Thyroid gland (tissue), 4 donors: ENCODE measurements around the gene UPK3A. TPM values are rescaled to one million over a fixed set of nuclear protein-coding genes. Genes with fewer than 3 reads are reported as not detected.

Source experiments
- DNase-seq, 2 donors: peaks; one replicate each; pipeline ENCODE4 v3.0.0-alpha.2; 2019
- H3K27ac ChIP-seq, 3 donors: fragments of 200-600 bp; sonication (generic); 1 replicate in 2 of 3; 2 replicates in 1 of 3; pipeline ENCODE4 v1.5.1; 2016 to 2019; ENCODE audit warnings: mild to moderate bottlenecking in 1 of 3, moderate library complexity in 1 of 3
- H3K27me3 ChIP-seq: fragments of 200-600 bp; sonication (generic); one replicate; pipeline ENCODE4 v1.5.1; 2019
- H3K36me3 ChIP-seq, 2 donors: fragments of 200-600 bp; sonication (generic); one replicate each; pipeline ENCODE4 v1.5.1; 2016 to 2019
- H3K4me1 ChIP-seq, 2 donors: fragments of 200-600 bp; sonication (generic); one replicate each; pipeline ENCODE4 v1.5.1; 2017 to 2019
- H3K4me3 ChIP-seq, 3 donors: fragments of 200-600 bp; sonication (generic); replicated peaks in 1 of 3; 1 replicate in 2 of 3; 2 replicates in 1 of 3; pipeline ENCODE4 v1.5.1; 2016; ENCODE audit warnings: mild to moderate bottlenecking in 1 of 3
- H3K9me3 ChIP-seq: fragments of 200-600 bp; sonication (generic); one replicate; pipeline ENCODE4 v1.5.1; 2017
- CTCF ChIP-seq, 6 experiments: fragments of 200-600 bp in 3 of 6; fragments of 450-650 bp in 3 of 6; sonication (generic) in 3 of 6; IDR thresholded peaks; one replicate each; pipeline ENCODE4 v1.5.1; 2016 to 2019; ENCODE audit warnings: antibody characterized with exemption in 6 of 6, mild to moderate bottlenecking in 2 of 6, inconsistent platforms in 1 of 6, moderate library complexity in 1 of 6
- POLR2A ChIP-seq, 2 donors: fragments of 450-650 bp; IDR thresholded peaks; one replicate each; pipeline ENCODE4 v1.6.1; 2017; ENCODE audit warnings: antibody characterized with exemption in 2 of 2, mild to moderate bottlenecking in 2 of 2, moderate library complexity in 1 of 2
- WGBS, 2 donors: methylation state at CpG; one replicate each; pipeline ENCODE4 v1.1.5; 2017; 5-methylcytosine and 5-hydroxymethylcytosine counted together
- intact Hi-C: fragments of 100-400 bp; cut with DNase I; formaldehyde crosslinking; loops from one replicate; pipeline ENCODE4 v1.15.1; 2023
- total RNA-seq, 4 donors: library from RNA; depleted of rRNA; stranded (reverse); fragments of >200 nt; gene quantifications; one replicate each; pipeline ENCODE4 v1.2.3, GENCODE V29; 2016

The UPK3A gene
- 1 to 10 TPM in 3 of 4 donors, not detected in 1; 2.1 to 3.9 (median 2.6) TPM for total RNA-seq

GRCh38 chr22:45284705-45285262 lies at the start of gene UPK3A:
UPK3A (plus strand) TSS chr22:45284949; CDS start chr22:45285014, 65 bp downstream.
- TF ChIP-seq CTCF (IDR thresholded peaks at IDR 0.05), result peak in 1 of 6 experiments; percentile 19
- TF ChIP-seq POLR2A (IDR thresholded peaks at IDR 0.05), result peak; percentile 21 to 96
- H3K9me3 ChIP-seq, result no peaks in the 10 kb centered on the region
- DNase-seq, result peak; percentile 92
- H3K4me1 ChIP-seq, result peaks cover 23 to 41% of the 10 kb centered on the region in 2 donors
- peak within 1 kb of the TSS in 2 of 3 donors; percentile 29 to 51 for H3K27ac ChIP-seq
- no peaks in the 10 kb centered on the region for H3K36me3 ChIP-seq
- H3K27me3 ChIP-seq, result no peaks in the 10 kb centered on the region
- 8 to 10% methylated on average over 7 to 34 of the region's 46 CpGs for WGBS, 2 donors
- H3K4me3 ChIP-seq, result peak within 1 kb of the TSS in 1 of 3 donors; percentile 19
- intact Hi-C loops, result no loop called here

GRCh38 chr22:45235101-45235777 lies 49.5 kb upstream of the UPK3A start:
- no peaks in the 10 kb centered on the region for H3K27me3 ChIP-seq
- DNase-seq, result no peak
- H3K36me3 ChIP-seq, result no peaks in the 10 kb centered on the region
- H3K27ac ChIP-seq, result no peak overlapping the region
- no peaks in the 10 kb centered on the region for H3K9me3 ChIP-seq
- intact Hi-C loops, result no loop called here
- 80 to 89% methylated on average over 19 to 21 of the region's 23 CpGs for WGBS, 2 donors
- no peak for TF ChIP-seq POLR2A (IDR thresholded peaks at IDR 0.05)
- no peak for TF ChIP-seq CTCF (IDR thresholded peaks at IDR 0.05)
- peaks cover 7 to 16% of the 10 kb centered on the region in 2 donors for H3K4me1 ChIP-seq
- no peak overlapping the region for H3K4me3 ChIP-seq

GRCh38 chr22:45235851-45236342 lies 48.9 kb upstream of the UPK3A start:
- WGBS, 2 donors, result 93 to 100% methylated on average over 8 to 14 of the region's 20 CpGs
- TF ChIP-seq CTCF (IDR thresholded peaks at IDR 0.05), result no peak
- no peak for TF ChIP-seq POLR2A (IDR thresholded peaks at IDR 0.05)
- Histone ChIP-seq H3K27ac (no peak overlapping the region), H3K27me3 (no peaks in the 10 kb centered on the region), H3K9me3 (no peaks in the 10 kb centered on the region), H3K4me3 (no peak overlapping the region), H3K36me3 (no peaks in the 10 kb centered on the region), H3K4me1 (peaks cover 8 to 16% of the 10 kb centered on the region in 2 donors)
- intact Hi-C loops, result no loop called here
- DNase-seq, result no peak

- Histone ChIP-seq H3K4me3 (no peak overlapping the region), H3K9me3 (no peaks in the 10 kb centered on the region), H3K27me3 (no peaks in the 10 kb centered on the region), H3K36me3 (no peaks in the 10 kb centered on the region), H3K27ac (no peak overlapping the region), H3K4me1 (peaks cover 8 to 21% of the 10 kb centered on the region in 2 donors)
- TF ChIP-seq POLR2A (IDR thresholded peaks at IDR 0.05) (no peak), CTCF (IDR thresholded peaks at IDR 0.05) (no peak)
- intact Hi-C loops, result no loop called here
- DNase-seq, result peak; percentile 53 to 76
- WGBS, 2 donors, result 62 to 72% methylated on average over 12 of the region's 15 CpGs
Observed at GRCh38 chr22:45237065-45237990, 47.4 kb upstream of the UPK3A start.
